Mesendoderm (in vitro differentiated cells): ENCODE measurements around the gene MROH8. TPM values are rescaled to one million over a fixed set of nuclear protein-coding genes. Genes with fewer than 3 reads are reported as not detected.

Source experiments
- DNase-seq: peaks from one replicate; pipeline ENCODE4 v3.0.0; 2013
- H2AK5ac ChIP-seq: 2 replicates; pipeline ENCODE4 v1.6.1; 2013; ENCODE audit warnings: low read length, inconsistent platforms
- H2BK120ac ChIP-seq: 2 replicates; pipeline ENCODE4 v1.6.1; 2013; ENCODE audit warnings: low read depth, mild to moderate bottlenecking, low read length, moderate library complexity, mixed read lengths
- H2BK15ac ChIP-seq: replicated peaks from 2 replicates; pipeline ENCODE4 v1.6.1; 2013; ENCODE audit warnings: low read depth, mild to moderate bottlenecking, moderate library complexity
- H2BK5ac ChIP-seq: 2 replicates; pipeline ENCODE4 v1.6.1; 2013; ENCODE audit warnings: low read length, inconsistent platforms
- H3K18ac ChIP-seq: 2 replicates; pipeline ENCODE4 v1.6.1; 2013; ENCODE audit warnings: mild to moderate bottlenecking, low read length, mixed read lengths
- H3K23ac ChIP-seq: one replicate; pipeline ENCODE4 v1.6.1; 2013; ENCODE audit warnings: low read length
- H3K27ac ChIP-seq: 2 replicates; pipeline ENCODE4 v1.5.1; 2013; ENCODE audit warnings: low read depth, mild to moderate bottlenecking, inconsistent platforms, low read length, moderate library complexity
- H3K27me3 ChIP-seq: 2 replicates; pipeline ENCODE4 v1.6.1; 2013; ENCODE audit warnings: low read length, control low read depth, mild to moderate bottlenecking, inconsistent platforms; ENCODE audit not compliant: insufficient read depth, poor library complexity
- H3K36me3 ChIP-seq: 2 replicates; pipeline ENCODE4 v1.6.1; 2013; ENCODE audit warnings: low read length, inconsistent platforms; ENCODE audit not compliant: control insufficient read depth, insufficient read depth
- H3K4ac ChIP-seq: one replicate; pipeline ENCODE4 v1.6.1; 2013; ENCODE audit warnings: low read depth, mild to moderate bottlenecking, low read length, moderate library complexity
- H3K4me1 ChIP-seq: 2 replicates; pipeline ENCODE4 v1.6.1; 2013; ENCODE audit warnings: low read depth, low read length, inconsistent platforms; ENCODE audit not compliant: control insufficient read depth
- H3K4me2 ChIP-seq: 2 replicates; pipeline ENCODE4 v1.6.1; 2013; ENCODE audit warnings: low read length
- H3K4me3 ChIP-seq: 2 replicates; pipeline ENCODE4 v1.5.1; 2013; ENCODE audit warnings: mild to moderate bottlenecking, low read length
- H3K56ac ChIP-seq: one replicate; pipeline ENCODE4 v1.6.1; 2013; ENCODE audit warnings: low read length
- H3K79me1 ChIP-seq: 2 replicates; pipeline ENCODE4 v1.6.1; 2013; ENCODE audit warnings: low read length, inconsistent platforms
- H3K79me2 ChIP-seq: 2 replicates; pipeline ENCODE4 v1.6.1; 2013; ENCODE audit warnings: mild to moderate bottlenecking, low read length; ENCODE audit not compliant: control insufficient read depth, insufficient read depth
- H3K9ac ChIP-seq: 2 replicates; pipeline ENCODE4 v1.6.1; 2013; ENCODE audit warnings: low read length, inconsistent platforms
- H4K5ac ChIP-seq: one replicate; pipeline ENCODE4 v1.6.1; 2013; ENCODE audit warnings: low read length
- H4K8ac ChIP-seq: one replicate; pipeline ENCODE4 v1.6.1; 2013; ENCODE audit warnings: low read depth, mild to moderate bottlenecking, control low read depth, low read length, moderate library complexity
- WGBS: extraction: QIAGEN DNeasy Blood & Tissue Kit; methylation state at CpG from one replicate; pipeline ENCODE4 v1.1.7; 2013; ENCODE audit warnings: low lambda C conversion rate, missing lambda C conversion rate; ENCODE audit not compliant: insufficient coverage; ENCODE audit errors: extremely low coverage; 5-methylcytosine and 5-hydroxymethylcytosine counted together
- polyA plus RNA-seq, 2 experiments: library from polyadenylated mRNA; stranded (reverse); fragments of 200-250 nt; gene quantifications; one replicate each; pipeline ENCODE4 v1.2.3, GENCODE V29; 2013

MROH8 gene
- 0.70 TPM for polyA plus RNA-seq (2013, experiment 1 of 2)
- polyA plus RNA-seq (2013, experiment 2 of 2), result 0.39 TPM

GRCh38 chr20:37178839-37179682, at the start of gene MROH8, which contains the start of gene RPN2:
TSS of gene MROH8 (minus strand) at chr20:37179548.
TSS of gene RPN2 (plus strand) at chr20:37179330. CDS start at chr20:37179357, 27 bp downstream.
- Histone ChIP-seq H3K18ac (peak within 1 kb of the TSS; percentile 98), H3K23ac (peak within 1 kb of the TSS; percentile 45), H3K4ac (peak within 1 kb of the TSS; percentile 40), H2BK120ac (peak within 1 kb of the TSS; percentile 49), H3K4me1 (peaks cover 5% of the 10 kb centered on the region), H4K5ac (no peak within 1 kb of the TSS), H2AK5ac (no peak within 1 kb of the TSS), H3K4me2 (peak within 1 kb of the TSS; percentile 63), H2BK5ac (peak within 1 kb of the TSS; percentile 67), H3K4me3 (peak within 1 kb of the TSS; percentile 71), H3K79me1 (peaks cover 13% of the 10 kb centered on the region), H3K27ac (peak within 1 kb of the TSS; percentile 88), H4K8ac (no peak within 1 kb of the TSS), H3K36me3 (peaks cover 1% of the 10 kb centered on the region), H3K79me2 (peaks cover 41% of the 10 kb centered on the region), H3K9ac (peak within 1 kb of the TSS; percentile 95), H3K56ac (peak within 1 kb of the TSS; percentile 95), H3K27me3 (no peaks in the 10 kb centered on the region), H2BK15ac (no peak within 1 kb of the TSS)
- WGBS, result no CpG with 5 or more reads among the region's 80 CpGs
- DNase-seq, result peak; percentile 99

GRCh38 chr20:37228656-37229055, 49.3 kb upstream of the MROH8 start:
- H3K27ac ChIP-seq, result no peak overlapping the region

GRCh38 chr20:37228082-37228481, 48.7 kb upstream of the MROH8 start:
- no peak overlapping the region for H3K4ac ChIP-seq
- no peak overlapping the region for H3K18ac ChIP-seq
- no peaks in the 10 kb centered on the region for H3K79me2 ChIP-seq
- H3K56ac ChIP-seq, result no peak overlapping the region
- WGBS, result no CpG with 5 or more reads among the region's 6 CpGs
- no peak overlapping the region for H4K8ac ChIP-seq
- no peak overlapping the region for H4K5ac ChIP-seq
- no peak for DNase-seq
- no peak overlapping the region for H3K4me2 ChIP-seq
- H3K79me1 ChIP-seq, result no peaks in the 10 kb centered on the region
- H2AK5ac ChIP-seq, result no peak overlapping the region
- no peak overlapping the region for H2BK120ac ChIP-seq
- no peak overlapping the region for H3K4me3 ChIP-seq
- no peak overlapping the region for H3K23ac ChIP-seq
- H2BK5ac ChIP-seq, result no peak overlapping the region
- no peaks in the 10 kb centered on the region for H3K4me1 ChIP-seq
- no peak overlapping the region for H2BK15ac ChIP-seq
- H3K9ac ChIP-seq, result no peak overlapping the region
- no peaks in the 10 kb centered on the region for H3K27me3 ChIP-seq
- peaks cover 31% of the 10 kb centered on the region for H3K36me3 ChIP-seq
- no peak overlapping the region for H3K27ac ChIP-seq

More at GRCh38 chr20:37228656-37229055, 49.3 kb upstream of the MROH8 start:
- no peak overlapping the region for H4K8ac ChIP-seq
- H3K56ac ChIP-seq, result no peak overlapping the region
- H3K79me2 ChIP-seq, result no peaks in the 10 kb centered on the region
- peaks cover 31% of the 10 kb centered on the region for H3K36me3 ChIP-seq
- H2BK120ac ChIP-seq, result no peak overlapping the region
- H3K4ac ChIP-seq, result no peak overlapping the region
- no peak overlapping the region for H3K4me3 ChIP-seq
- no peak overlapping the region for H2BK5ac ChIP-seq
- no peak overlapping the region for H3K18ac ChIP-seq
- H2AK5ac ChIP-seq, result no peak overlapping the region
- no peak overlapping the region for H4K5ac ChIP-seq
- H3K4me1 ChIP-seq, result no peaks in the 10 kb centered on the region
- no peaks in the 10 kb centered on the region for H3K27me3 ChIP-seq
- no peak overlapping the region for H3K23ac ChIP-seq
- no peaks in the 10 kb centered on the region for H3K79me1 ChIP-seq
- no peak overlapping the region for H3K4me2 ChIP-seq
- DNase-seq, result no peak
- H2BK15ac ChIP-seq, result no peak overlapping the region
- H3K9ac ChIP-seq, result no peak overlapping the region
- no CpG with 5 or more reads among the region's 5 CpGs for WGBS

DNA sequence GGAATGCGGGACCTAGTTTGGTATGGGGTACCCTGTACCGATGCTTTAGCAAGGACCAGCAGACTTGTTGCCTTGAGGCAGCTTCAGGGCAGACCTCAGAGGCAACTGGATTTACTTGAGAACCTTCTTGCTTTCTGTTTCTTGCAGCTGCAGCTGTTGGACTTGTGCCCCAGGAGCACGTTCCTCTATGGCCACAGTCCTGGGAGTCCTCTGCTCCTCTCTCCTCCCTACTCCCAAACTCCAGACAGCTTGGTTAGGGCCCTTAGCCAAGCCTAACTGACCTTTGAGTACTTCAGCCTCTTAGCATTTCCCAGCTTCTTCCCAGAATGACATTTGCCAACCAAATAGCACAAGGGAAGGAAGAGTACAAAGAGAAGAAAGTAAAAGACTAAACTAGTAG, 47.5 kb upstream of the MROH8 start:
- Histone ChIP-seq H4K5ac (no peak overlapping the region), H2BK120ac (no peak overlapping the region), H3K4me3 (no peak overlapping the region), H3K56ac (no peak overlapping the region), H3K9ac (no peak overlapping the region), H2BK5ac (no peak overlapping the region), H4K8ac (no peak overlapping the region), H3K18ac (no peak overlapping the region), H3K36me3 (peaks cover 30% of the 10 kb centered on the region), H3K27ac (no peak overlapping the region), H3K27me3 (no peaks in the 10 kb centered on the region), H2AK5ac (no peak overlapping the region), H3K79me1 (peaks cover 2% of the 10 kb centered on the region), H3K23ac (no peak overlapping the region), H3K79me2 (no peaks in the 10 kb centered on the region), H3K4ac (no peak overlapping the region), H3K4me1 (no peaks in the 10 kb centered on the region), H3K4me2 (no peak overlapping the region), H2BK15ac (no peak overlapping the region)
- no CpG with 5 or more reads among the region's 3 CpGs for WGBS
- DNase-seq, result no peak

DNA sequence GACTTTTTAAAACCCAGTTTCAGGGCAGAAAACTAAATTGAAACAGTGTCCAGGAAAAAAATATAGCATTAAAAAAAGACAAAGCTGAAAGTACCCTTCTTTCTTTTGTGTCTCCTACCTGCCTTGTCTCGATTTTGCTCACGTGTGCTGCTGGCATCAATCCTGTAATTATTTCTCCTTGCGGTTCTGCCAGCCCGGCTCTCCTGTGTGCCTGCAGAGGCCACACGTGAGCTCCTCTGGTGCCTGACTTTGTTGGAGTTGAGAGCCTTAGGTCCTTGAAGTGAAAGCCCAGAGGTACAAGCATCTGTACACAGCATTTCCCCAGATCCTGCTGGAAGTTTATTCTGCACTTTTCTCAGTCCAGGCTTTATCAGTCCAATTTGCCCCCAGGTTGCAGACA, 45.8 kb upstream of the MROH8 start:
- H3K79me2 ChIP-seq, result no peaks in the 10 kb centered on the region
- no peak overlapping the region for H2BK5ac ChIP-seq
- no peak overlapping the region for H4K8ac ChIP-seq
- H3K4me1 ChIP-seq, result no peaks in the 10 kb centered on the region
- H3K56ac ChIP-seq, result no peak overlapping the region
- no peak overlapping the region for H3K9ac ChIP-seq
- no peak overlapping the region for H3K27ac ChIP-seq
- H3K18ac ChIP-seq, result no peak overlapping the region
- no peak overlapping the region for H3K4ac ChIP-seq
- H4K5ac ChIP-seq, result no peak overlapping the region
- H3K23ac ChIP-seq, result no peak overlapping the region
- no peak overlapping the region for H3K4me3 ChIP-seq
- H3K36me3 ChIP-seq, result peaks cover 24% of the 10 kb centered on the region
- no peak overlapping the region for H2BK120ac ChIP-seq
- H3K27me3 ChIP-seq, result no peaks in the 10 kb centered on the region
- peaks cover 5% of the 10 kb centered on the region for H3K79me1 ChIP-seq
- WGBS, result no CpG with 5 or more reads among the region's 5 CpGs
- H3K4me2 ChIP-seq, result no peak overlapping the region
- no peak for DNase-seq
- no peak overlapping the region for H2AK5ac ChIP-seq
- H2BK15ac ChIP-seq, result no peak overlapping the region
